K562 (cell line): ENCODE measurements around the gene CNOT6. TPM values are rescaled to one million over a fixed set of nuclear protein-coding genes. Genes with fewer than 3 reads are reported as not detected.

Experiments
- ATAC-seq: fragments of 200-7000 bp; cut with Tn5 transposase; 3 replicates; pipeline ENCODE4 v1.9.1; 2020; ENCODE audit warnings: moderate library complexity
- BruUV-seq: library from RNA; stranded (reverse); fragments of 400-500 nt; replicated peaks from 2 replicates; lab custom pipeline; 2021; lab: Mats Ljungman, UMichigan
- CTCF ChIA-PET: fragments of 300-600 bp; formaldehyde crosslinking; extraction: SDS; loops from one replicate; lab custom pipeline; 2021; ENCODE audit warnings: low intra/inter-chr PET ratio; lab: Yijun Ruan, JAX
- POLR2A ChIA-PET: fragments of 300-600, 350-650 bp; sonication (Branson Sonifier 250); formaldehyde crosslinking; extraction: SDS; loops from one replicate; lab custom pipeline; 2021; ENCODE audit warnings: antibody characterized with exemption, inconsistent platforms; lab: Yijun Ruan, JAX
- DNase-seq, 4 experiments: peaks; one replicate each; pipeline versions ENCODE4 v3.0.0 to v3.0.0-alpha.2; 2011 to 2018; ENCODE audit warnings: low spot score in 3 of 4, mixed read lengths in 3 of 4; ENCODE audit errors: extremely low read depth in 1 of 4
- FAIRE-seq: peaks from 2 replicates; lab custom pipeline; 2011; peaks lifted over from hg19 to GRCh38; lab: Jason Lieb, UNC
- H2AFZ ChIP-seq: 2 replicates; pipeline ENCODE4 v1.6.0; 2011; ENCODE audit warnings: low read depth, low read length, control low read depth, inconsistent platforms
- H3K27ac ChIP-seq: fragments of 200-600 bp; 3 replicates; pipeline ENCODE4 v1.8.0; 2011; ENCODE audit warnings: low read depth, mild to moderate bottlenecking, control low read depth, inconsistent platforms, low read length, moderate library complexity, mixed read lengths; ENCODE audit errors: extremely low read depth
- H3K27me3 ChIP-seq, 2 experiments: fragments of 300-600 bp in 1 of 2; 2 replicates in 1 of 2; 3 replicates in 1 of 2; pipeline versions ENCODE4 v1.6.0 to v1.8.0; 2011; ENCODE audit warnings: inconsistent platforms in 2 of 2, low read length in 2 of 2, mild to moderate bottlenecking in 1 of 2, mixed read lengths in 1 of 2, moderate library complexity in 1 of 2; ENCODE audit not compliant: control insufficient read depth in 2 of 2, insufficient read depth in 2 of 2
- H3K36me3 ChIP-seq: fragments of 300-600 bp; 3 replicates; pipeline ENCODE4 v1.8.0; 2011; ENCODE audit warnings: mild to moderate bottlenecking, low read length, inconsistent platforms; ENCODE audit not compliant: control insufficient read depth, insufficient read depth
- H3K4me1 ChIP-seq, 2 experiments: fragments of 200-600 bp in 1 of 2; replicated peaks in 1 of 2; 2 replicates in 1 of 2; 3 replicates in 1 of 2; pipeline versions ENCODE4 v1.5.1 to v1.8.0; 2011; ENCODE audit warnings: inconsistent platforms in 2 of 2, low read length in 2 of 2, mild to moderate bottlenecking in 1 of 2, mixed read lengths in 1 of 2, moderate library complexity in 1 of 2; ENCODE audit not compliant: control insufficient read depth in 2 of 2, insufficient read depth in 2 of 2
- H3K4me2 ChIP-seq: 2 replicates; pipeline ENCODE4 v1.6.1; 2011; ENCODE audit warnings: low read length, control low read depth, inconsistent platforms, mixed read lengths; ENCODE audit not compliant: insufficient read depth
- H3K4me3 ChIP-seq: fragments of 200-600 bp; sonication (generic), shearing (Covaris generic); 2 replicates; pipeline ENCODE4 v1.5.1; 2016; ENCODE audit warnings: control low read depth, inconsistent platforms
- H3K79me2 ChIP-seq: fragments of 200-600 bp; 3 replicates; pipeline ENCODE4 v1.8.0; 2011; ENCODE audit warnings: low read length, inconsistent platforms; ENCODE audit not compliant: control insufficient read depth, insufficient read depth
- H3K9ac ChIP-seq, 2 experiments: 2 replicates each; pipeline versions ENCODE4 v1.6.0 to v1.6.1; 2011; ENCODE audit warnings: low read depth in 2 of 2, low read length in 2 of 2, control low read depth in 1 of 2, inconsistent platforms in 1 of 2, mild to moderate bottlenecking in 1 of 2, mixed read lengths in 1 of 2; ENCODE audit not compliant: insufficient read depth in 1 of 2
- H3K9me1 ChIP-seq: one replicate; pipeline ENCODE4 v1.6.0; 2011; ENCODE audit warnings: inconsistent platforms, mild to moderate bottlenecking, low read length, moderate library complexity; ENCODE audit not compliant: control insufficient read depth, insufficient read depth
- H3K9me3 ChIP-seq: replicated peaks from 2 replicates; pipeline ENCODE4 v1.5.1; 2011; ENCODE audit warnings: low read depth, low read length, inconsistent platforms; ENCODE audit not compliant: control insufficient read depth, insufficient read depth
- H4K20me1 ChIP-seq: replicated peaks from 2 replicates; pipeline ENCODE4 v1.6.1; 2011; ENCODE audit warnings: low read length, inconsistent platforms, mixed read lengths; ENCODE audit not compliant: control insufficient read depth, insufficient read depth
- ARID2 ChIP-seq: fragments of 450-650 bp; IDR thresholded peaks from 2 replicates; pipeline ENCODE4 v1.6.1; 2017; ENCODE audit warnings: antibody characterized with exemption, mild to moderate bottlenecking
- CREBBP ChIP-seq: IDR thresholded peaks from one replicate; pipeline ENCODE4 v1.6.1; 2012; ENCODE audit warnings: low read depth, mild to moderate bottlenecking, control low read depth, inconsistent platforms, low read length
- E2F1 ChIP-seq: sonication (generic); formaldehyde crosslinking; IDR thresholded peaks from 2 replicates; pipeline ENCODE4 v1.8.1; 2023; ENCODE audit warnings: mild to moderate bottlenecking, missing genetic modification reagents, moderate library complexity
- HDAC3 ChIP-seq: fragments of 450-650 bp; IDR thresholded peaks from 2 replicates; pipeline ENCODE4 v1.6.1; 2018; ENCODE audit warnings: borderline replicate concordance, mild to moderate bottlenecking, moderate library complexity; ENCODE audit not compliant: partially characterized antibody
- IRF1 ChIP-seq: sonication (generic); formaldehyde crosslinking; IDR thresholded peaks from 2 replicates; pipeline ENCODE4 v1.8.0; 2022; ENCODE audit warnings: missing genetic modification reagents, mild to moderate bottlenecking, borderline replicate concordance
- KLF13 ChIP-seq: fragments of 450-650 bp; IDR thresholded peaks from 2 replicates; pipeline ENCODE4 v1.6.1; 2016; ENCODE audit warnings: missing genetic modification characterization, low read depth, mild to moderate bottlenecking, missing compliant biosample characterization, moderate library complexity, borderline replicate concordance
- MBD2 ChIP-seq: sonication (generic); IDR thresholded peaks from 2 replicates; pipeline ENCODE4 v1.6.1; 2016; ENCODE audit warnings: low read depth, borderline replicate concordance
- MED1 ChIP-seq: sonication (generic); formaldehyde crosslinking; IDR thresholded peaks from 2 replicates; pipeline ENCODE4 v1.8.1; 2023; ENCODE audit warnings: missing genetic modification reagents, borderline replicate concordance
- NEUROD1 ChIP-seq: fragments of 150-350 bp; IDR thresholded peaks from 2 replicates; pipeline ENCODE4 v1.6.1; 2014; ENCODE audit warnings: borderline replicate concordance, low read length, low read depth; ENCODE audit not compliant: partially characterized antibody
- RBM39 ChIP-seq: fragments of 200-400 bp; formaldehyde crosslinking; optimal IDR thresholded peaks from 2 replicates; pipeline ENCODE3; 2018; ENCODE audit warnings: low read depth, low read length
- SAFB2 ChIP-seq: fragments of 200-400 bp; formaldehyde crosslinking; IDR thresholded peaks from 2 replicates; pipeline ENCODE4 v1.6.1; 2018; ENCODE audit warnings: borderline replicate concordance, low read length, low read depth, moderate library complexity; ENCODE audit not compliant: severe bottlenecking
- SP2 ChIP-seq: IDR thresholded peaks from 2 replicates; pipeline ENCODE4 v1.6.1; 2011; ENCODE audit warnings: mild to moderate bottlenecking, low read depth, low read length, moderate library complexity; ENCODE audit not compliant: poor library complexity, severe bottlenecking; ENCODE audit errors: extremely low read depth
- ZKSCAN3 ChIP-seq: fragments of 250-450 bp; sonication (Bioruptor Pico); IDR thresholded peaks from 2 replicates; pipeline ENCODE4 v1.4.0; 2020
- ZNF282 ChIP-seq: sonication (generic); formaldehyde crosslinking; IDR thresholded peaks from 2 replicates; pipeline ENCODE4 v1.8.1; 2023; ENCODE audit warnings: missing genetic modification reagents
- WGBS: fragments of 100-300 bp; shearing (Covaris generic); methylation state at CpG from one replicate; pipeline ENCODE4 v1.1.6; 2016; ENCODE audit warnings: low coverage, mixed read lengths; ENCODE audit not compliant: insufficient coverage; ENCODE audit errors: missing lambda C conversion rate; 5-methylcytosine and 5-hydroxymethylcytosine counted together
- in situ Hi-C: fragments of 300-500 bp; cut with MboI; formaldehyde crosslinking; loops from 4 replicates; pipeline ENCODE4 v1.15.0; 2018; ENCODE audit warnings: inconsistent platforms, mixed read lengths
- intact Hi-C: fragments of 100-400 bp; cut with micrococcal nuclease; formaldehyde crosslinking; loops from 2 replicates; pipeline ENCODE4 v1.14.2; 2022
- polyA plus RNA-seq, 8 experiments: library from polyadenylated mRNA; depleted of rRNA in 4 of 8; stranded (reverse) in 5 of 8; unstranded in 3 of 8; fragments of >200 nt; fragmentation: Nextera tagmentation in 2 of 8; fragmentation: Illumina TruSeq in 1 of 8; extraction: Ambion mirVana in 2 of 8; extraction: Trizol in 1 of 8; gene quantifications; 2 replicates each; pipeline versions ENCODE4 v1.2.1 to v1.2.3, GENCODE V29; 2011 to 2014; ENCODE audit warnings: inconsistent platforms in 1 of 8, missing spikeins in 1 of 8
- total RNA-seq, 7 experiments: library from RNA; depleted of rRNA in 6 of 7; stranded (reverse); fragments of >200 nt in 6 of 7; fragmentation: Illumina TruSeq in 2 of 7; extraction: Trizol in 2 of 7; gene quantifications; 2 replicates each; pipeline versions ENCODE4 v1.2.1 to v1.2.3, GENCODE V29; 2011 to 2021; ENCODE audit warnings: low replicate concordance in 1 of 7
- TF ChIP-seq, protein P1 (sequence below), 3 experiments: IDR thresholded peaks in 2 of 3; conservative IDR thresholded peaks in 1 of 3; 2 replicates each; pipeline ENCODE4 v1.5.1; 2011 to 2012; ENCODE audit warnings: low read length in 3 of 3, mild to moderate bottlenecking in 3 of 3, control low read depth in 2 of 3, improper control_type of control experiment in 1 of 3, inconsistent platforms in 1 of 3, low read depth in 1 of 3, mixed read lengths in 1 of 3, moderate library complexity in 1 of 3; ENCODE audit not compliant: insufficient read depth in 2 of 3
- TF ChIP-seq, protein P2 (sequence below): IDR thresholded peaks from 2 replicates; pipeline ENCODE4 v1.6.1; 2011; ENCODE audit not compliant: insufficient read length; ENCODE audit errors: extremely low read depth
- TF ChIP-seq, protein P3 (sequence below): fragments of 250-450 bp; sonication (Bioruptor Pico); IDR thresholded peaks from 2 replicates; pipeline ENCODE4 v1.8.0; 2021; ENCODE audit warnings: mild to moderate bottlenecking, moderate library complexity

Gene CNOT6
- total and polyA plus RNA-seq, 9 of the 15 experiments (the other 6 are each of a cell fraction or from before 2014, with no cell fraction given): 4.9 to 32.4 (median 14.0) TPM

DNA sequence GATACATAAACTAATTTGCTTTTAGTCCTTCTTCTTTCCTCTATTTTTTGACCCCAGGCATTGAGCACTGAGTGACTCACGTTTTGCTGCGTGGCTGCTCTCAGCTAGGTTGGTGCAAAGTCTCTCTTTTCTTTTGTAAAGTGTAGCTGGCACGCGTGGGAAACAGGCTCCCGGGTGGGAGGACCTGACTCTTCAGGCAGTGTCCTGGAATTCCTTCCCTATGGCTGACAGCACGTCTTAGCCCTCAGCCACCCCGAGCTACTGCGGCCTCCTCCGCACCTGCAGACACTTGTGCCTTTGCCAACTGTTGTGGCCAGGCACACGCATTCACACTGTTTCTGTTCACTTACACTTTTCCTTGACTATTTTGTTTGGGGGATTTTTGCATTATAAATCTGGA lies 98.0 kb downstream of the CNOT6 start:
- H3K4me1 ChIP-seq: peaks cover 10 to 52% of the 10 kb centered on the region in 2 experiments; a peak in 4 of 5 replicates
- ATAC-seq (no peak), FAIRE-seq (no peak), DNase-seq (no peak)
- peaks cover 3 to 27% of the 10 kb centered on the region in 2 experiments; a peak in 3 of 5 replicates for H3K27me3 ChIP-seq
- no peak overlapping the region for H2AFZ ChIP-seq
- no peak overlapping the region for H3K27ac ChIP-seq
- no peaks in the 10 kb centered on the region for H3K9me1 ChIP-seq
- H3K79me2 ChIP-seq: no peaks in the 10 kb centered on the region
- no peaks in the 10 kb centered on the region for H3K9me3 ChIP-seq
- intact Hi-C loops (no loop called here), in situ Hi-C loops (no loop called here)
- no peak overlapping the region for H3K9ac ChIP-seq
- H4K20me1 ChIP-seq: no peaks in the 10 kb centered on the region
- ChIA-PET POLR2A (no interaction called here), CTCF (no interaction called here)
- H3K4me3 ChIP-seq: no peak overlapping the region
- no peaks in the 10 kb centered on the region for H3K36me3 ChIP-seq
- no peak overlapping the region for H3K4me2 ChIP-seq
- WGBS: 43% methylated on average over 10 of the region's 10 CpGs
- no TSS peak for BruUV-seq
- TF ChIP-seq IRF1 (no peak), ZNF282 (CRISPR knock-in tag) (no peak), SAFB2 (no peak), NEUROD1 (no peak), KLF13 (tag) (no peak), MBD2 (no peak), HDAC3 (no peak), ARID2 (no peak), MED1 (CRISPR knock-in tag) (no peak), CREBBP (no peak), E2F1 (no peak), ZKSCAN3 (CRISPR knock-in tag) (no peak), SP2 (no peak), RBM39 (no peak)
- TF ChIP-seq, protein P1, sequence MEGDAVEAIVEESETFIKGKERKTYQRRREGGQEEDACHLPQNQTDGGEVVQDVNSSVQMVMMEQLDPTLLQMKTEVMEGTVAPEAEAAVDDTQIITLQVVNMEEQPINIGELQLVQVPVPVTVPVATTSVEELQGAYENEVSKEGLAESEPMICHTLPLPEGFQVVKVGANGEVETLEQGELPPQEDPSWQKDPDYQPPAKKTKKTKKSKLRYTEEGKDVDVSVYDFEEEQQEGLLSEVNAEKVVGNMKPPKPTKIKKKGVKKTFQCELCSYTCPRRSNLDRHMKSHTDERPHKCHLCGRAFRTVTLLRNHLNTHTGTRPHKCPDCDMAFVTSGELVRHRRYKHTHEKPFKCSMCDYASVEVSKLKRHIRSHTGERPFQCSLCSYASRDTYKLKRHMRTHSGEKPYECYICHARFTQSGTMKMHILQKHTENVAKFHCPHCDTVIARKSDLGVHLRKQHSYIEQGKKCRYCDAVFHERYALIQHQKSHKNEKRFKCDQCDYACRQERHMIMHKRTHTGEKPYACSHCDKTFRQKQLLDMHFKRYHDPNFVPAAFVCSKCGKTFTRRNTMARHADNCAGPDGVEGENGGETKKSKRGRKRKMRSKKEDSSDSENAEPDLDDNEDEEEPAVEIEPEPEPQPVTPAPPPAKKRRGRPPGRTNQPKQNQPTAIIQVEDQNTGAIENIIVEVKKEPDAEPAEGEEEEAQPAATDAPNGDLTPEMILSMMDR (IDR thresholded peaks at IDR 0.05 in 2 of 3, conservative IDR thresholded peaks at IDR 0.05 in 1 of 3; ENCODE audit: insufficient read depth in 2 of 3, low read depth in 1 of 3, low read length in 3 of 3): no peak
- TF ChIP-seq, protein P2, sequence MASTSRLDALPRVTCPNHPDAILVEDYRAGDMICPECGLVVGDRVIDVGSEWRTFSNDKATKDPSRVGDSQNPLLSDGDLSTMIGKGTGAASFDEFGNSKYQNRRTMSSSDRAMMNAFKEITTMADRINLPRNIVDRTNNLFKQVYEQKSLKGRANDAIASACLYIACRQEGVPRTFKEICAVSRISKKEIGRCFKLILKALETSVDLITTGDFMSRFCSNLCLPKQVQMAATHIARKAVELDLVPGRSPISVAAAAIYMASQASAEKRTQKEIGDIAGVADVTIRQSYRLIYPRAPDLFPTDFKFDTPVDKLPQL: no peak
- TF ChIP-seq, protein P3, sequence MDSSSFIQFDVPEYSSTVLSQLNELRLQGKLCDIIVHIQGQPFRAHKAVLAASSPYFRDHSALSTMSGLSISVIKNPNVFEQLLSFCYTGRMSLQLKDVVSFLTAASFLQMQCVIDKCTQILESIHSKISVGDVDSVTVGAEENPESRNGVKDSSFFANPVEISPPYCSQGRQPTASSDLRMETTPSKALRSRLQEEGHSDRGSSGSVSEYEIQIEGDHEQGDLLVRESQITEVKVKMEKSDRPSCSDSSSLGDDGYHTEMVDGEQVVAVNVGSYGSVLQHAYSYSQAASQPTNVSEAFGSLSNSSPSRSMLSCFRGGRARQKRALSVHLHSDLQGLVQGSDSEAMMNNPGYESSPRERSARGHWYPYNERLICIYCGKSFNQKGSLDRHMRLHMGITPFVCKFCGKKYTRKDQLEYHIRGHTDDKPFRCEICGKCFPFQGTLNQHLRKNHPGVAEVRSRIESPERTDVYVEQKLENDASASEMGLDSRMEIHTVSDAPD (CRISPR knock-in tag): no peak
